A549 (cell line): ENCODE results near the gene ZBTB16. TPM values are rescaled to one million over a fixed set of nuclear protein-coding genes. Genes with fewer than 3 reads are reported as not detected.

ENCODE experiments used
- ATAC-seq, 2 experiments: fragments of 200-7000 bp in 1 of 2; fragments of >200 bp in 1 of 2; cut with Nextera tagmentation in 1 of 2; cut with Tn5 transposase in 1 of 2; 3 replicates each; pipeline versions ENCODE4 v1.8.0 to v1.9.1; 2018 to 2020; ENCODE audit warnings: mild to moderate bottlenecking in 1 of 2, moderate library complexity in 1 of 2
- CTCF ChIA-PET: fragments of 300-600 bp; sonication (Branson Sonifier 250); formaldehyde crosslinking; extraction: SDS; loops from one replicate; lab custom pipeline; 2021; ENCODE audit warnings: antibody characterized with exemption, inconsistent platforms; lab: Yijun Ruan, JAX
- POLR2A ChIA-PET: fragments of 350-600 bp; formaldehyde crosslinking; extraction: SDS; loops from one replicate; lab custom pipeline; 2021; ENCODE audit warnings: antibody characterized with exemption, inconsistent platforms; lab: Yijun Ruan, JAX
- DNase-seq, 2 experiments: peaks; one replicate each; pipeline versions ENCODE4 v3.0.0 to v3.0.0-alpha.2; 2011 to 2016; ENCODE audit warnings: low read depth in 1 of 2, low spot score in 1 of 2
- FAIRE-seq: peaks from 2 replicates; lab custom pipeline; 2011; peaks lifted over from hg19 to GRCh38; lab: Jason Lieb, UNC
- H3K27ac ChIP-seq, 2 experiments: fragments of >200 bp; sonication (Bioruptor Twin); formaldehyde crosslinking; 3 replicates each; pipeline ENCODE4 v1.5.1; 2016 to 2017
- H3K4me1 ChIP-seq: fragments of >200 bp; sonication (Bioruptor Twin); formaldehyde crosslinking; 3 replicates; pipeline ENCODE4 v1.6.1; 2016
- H3K4me2 ChIP-seq: fragments of >200 bp; sonication (Bioruptor Twin); formaldehyde crosslinking; 3 replicates; pipeline ENCODE4 v1.6.1; 2016
- H3K4me3 ChIP-seq: fragments of >200 bp; sonication (Bioruptor Twin); formaldehyde crosslinking; 3 replicates; pipeline ENCODE4 v1.5.1; 2016
- H3K9me3 ChIP-seq: fragments of >200 bp; sonication (Bioruptor Twin); formaldehyde crosslinking; 3 replicates; pipeline ENCODE4 v1.6.1; 2016
- ATOH8 ChIP-seq: fragments of 250-450 bp; sonication (Bioruptor Pico); IDR thresholded peaks from 2 replicates; pipeline ENCODE4 v1.5.0; 2020; ENCODE audit warnings: low read depth, mild to moderate bottlenecking, moderate library complexity
- CBX8 ChIP-seq: fragments of 200-600 bp; sonication (generic); IDR thresholded peaks from 2 replicates; pipeline ENCODE4 v1.6.1; 2016
- EHMT2 ChIP-seq: fragments of 200-600 bp; sonication (generic); IDR thresholded peaks from 2 replicates; pipeline ENCODE4 v1.6.1; 2016; ENCODE audit warnings: antibody characterized with exemption, low read depth, mild to moderate bottlenecking, moderate library complexity
- ESRRA ChIP-seq: fragments of 150-350 bp; IDR thresholded peaks from 2 replicates; pipeline ENCODE4 v1.6.1; 2014; ENCODE audit warnings: mild to moderate bottlenecking, low read length, borderline replicate concordance
- FOSL2 ChIP-seq, 2 experiments: fragments of 450-650 bp in 1 of 2; fragments of >200 bp in 1 of 2; sonication (Bioruptor Twin) in 1 of 2; formaldehyde crosslinking; IDR thresholded peaks; 2 replicates each; pipeline versions ENCODE4 v1.5.0 to v1.6.1; 2016 to 2020; ENCODE audit warnings: mild to moderate bottlenecking in 1 of 2, moderate library complexity in 1 of 2
- HDAC2 ChIP-seq: fragments of 200-600 bp; sonication (generic); IDR thresholded peaks from 2 replicates; pipeline ENCODE4 v1.6.1; 2016
- HOXB13 ChIP-seq: fragments of 250-450 bp; sonication (Bioruptor Pico); IDR thresholded peaks from 2 replicates; pipeline ENCODE4 v1.5.0; 2020; ENCODE audit warnings: low read depth, mild to moderate bottlenecking, moderate library complexity
- KDM5A ChIP-seq: fragments of 200-600 bp; sonication (generic); IDR thresholded peaks from 2 replicates; pipeline ENCODE4 v1.6.1; 2016; ENCODE audit warnings: antibody characterized with exemption, mild to moderate bottlenecking
- MAZ ChIP-seq: fragments of 150-350 bp; IDR thresholded peaks from 2 replicates; pipeline ENCODE4 v1.6.1; 2014; ENCODE audit warnings: antibody characterized with exemption, low read depth, low read length, borderline replicate concordance
- MYC ChIP-seq: IDR thresholded peaks from 2 replicates; pipeline ENCODE4 v1.6.1; 2012; ENCODE audit warnings: mild to moderate bottlenecking, inconsistent platforms, low read length, improper control_type of control experiment, borderline replicate concordance
- NPAS2 ChIP-seq: fragments of 250-450 bp; sonication (Bioruptor Pico); IDR thresholded peaks from 2 replicates; pipeline ENCODE4 v1.8.0; 2022; ENCODE audit warnings: mild to moderate bottlenecking, moderate library complexity, borderline replicate concordance
- PBX3 ChIP-seq: IDR thresholded peaks from 2 replicates; pipeline ENCODE4 v1.6.1; 2012
- RAD21 ChIP-seq, 2 experiments: fragments of >200 bp in 1 of 2; sonication (Bioruptor Twin) in 1 of 2; formaldehyde crosslinking in 1 of 2; IDR thresholded peaks in 1 of 2; conservative IDR thresholded peaks in 1 of 2; 2 replicates in 1 of 2; 3 replicates in 1 of 2; pipeline ENCODE4 v1.6.1; 2012 to 2018; ENCODE audit warnings: inconsistent platforms in 1 of 2
- RCOR1 ChIP-seq: fragments of 150-350 bp; IDR thresholded peaks from 2 replicates; pipeline ENCODE4 v1.6.1; 2014; ENCODE audit warnings: antibody characterized with exemption, low read length, low read depth
- REST ChIP-seq: fragments of 200-600 bp; sonication (generic); IDR thresholded peaks from 2 replicates; pipeline ENCODE4 v1.6.1; 2016; ENCODE audit warnings: antibody characterized with exemption, mild to moderate bottlenecking, moderate library complexity
- RFX5 ChIP-seq: fragments of 450-650 bp; IDR thresholded peaks from 2 replicates; pipeline ENCODE4 v1.7.1; 2014; ENCODE audit warnings: antibody characterized with exemption, mild to moderate bottlenecking, moderate library complexity
- RNF2 ChIP-seq: fragments of 200-600 bp; sonication (generic); IDR thresholded peaks from 2 replicates; pipeline ENCODE4 v1.6.1; 2016; ENCODE audit warnings: low read depth, mild to moderate bottlenecking, antibody characterized with exemption, moderate library complexity, borderline replicate concordance
- SMC3 ChIP-seq: fragments of >200 bp; sonication (Bioruptor Twin); formaldehyde crosslinking; IDR thresholded peaks from 3 replicates; pipeline ENCODE4 v1.6.1; 2018; ENCODE audit warnings: inconsistent platforms
- SREBF2 ChIP-seq: fragments of 450-650 bp; IDR thresholded peaks from 2 replicates; pipeline ENCODE4 v1.6.1; 2014; ENCODE audit warnings: mild to moderate bottlenecking, moderate library complexity
- TFCP2L1 ChIP-seq: fragments of 250-450 bp; sonication (Bioruptor Pico); IDR thresholded peaks from 2 replicates; pipeline ENCODE4 v1.5.0; 2021; ENCODE audit warnings: mild to moderate bottlenecking
- ZFP36 ChIP-seq: fragments of 450-650 bp; IDR thresholded peaks from 2 replicates; pipeline ENCODE4 v1.6.1; 2014; ENCODE audit warnings: borderline replicate concordance; ENCODE audit not compliant: partially characterized antibody
- ZSCAN20 ChIP-seq: fragments of 250-450 bp; sonication (Bioruptor Pico); IDR thresholded peaks from 2 replicates; pipeline ENCODE4 v1.8.0; 2022; ENCODE audit warnings: mild to moderate bottlenecking, moderate library complexity
- WGBS: methylation state at CpG from one replicate; pipeline ENCODE4 v1.1.6; 2017; ENCODE audit errors: missing lambda C conversion rate; 5-methylcytosine and 5-hydroxymethylcytosine counted together
- polyA plus RNA-seq, 4 experiments: library from polyadenylated mRNA; depleted of rRNA in 3 of 4; stranded (reverse); fragments of >200 nt; fragmentation: RNase III in 1 of 4; extraction: RNeasy Plus Mini Kit Qiagen cat#74134 plus additional on column Dnase treatment in 1 of 4; gene quantifications; 2 replicates in 3 of 4; 3 replicates in 1 of 4; pipeline ENCODE4 v1.2.3, GENCODE V29; 2011 to 2017
- TF ChIP-seq, protein P1 (sequence below): IDR thresholded peaks from 2 replicates; pipeline ENCODE4 v1.6.1; 2012; ENCODE audit warnings: low read depth, borderline replicate concordance
- TF ChIP-seq, protein P2 (sequence below): fragments of 150-350 bp; IDR thresholded peaks from 2 replicates; pipeline ENCODE4 v1.6.1; 2014; ENCODE audit warnings: low read depth, mild to moderate bottlenecking, low read length

ZBTB16 gene
- polyA plus RNA-seq, 2 of the 4 experiments (the other 2 are of a cell fraction): not detected

GRCh38 chr11:114054806-114055205 is 4.7 kb upstream of the ZBTB16 start:
- ChIA-PET CTCF (interaction anchor here (1.2 kb wide), 1 partner anchor 207 kb away, joined by 4 read pairs; no protein-coding TSS in a partner anchor), POLR2A (no interaction called here)
- Histone ChIP-seq H3K4me3 (no peak overlapping the region), H3K4me2 (no peak overlapping the region), H3K27ac (no peak overlapping the region), H3K4me1 (peaks cover 2% of the 10 kb centered on the region; the same call in 1 of the 3 replicates), H3K9me3 (no peaks in the 10 kb centered on the region)
- TF ChIP-seq REST (no peak), ATOH8 (CRISPR knock-in tag) (no peak), RNF2 (no peak), SREBF2 (no peak), KDM5A (no peak), ZSCAN20 (CRISPR knock-in tag) (no peak), HDAC2 (no peak), HOXB13 (CRISPR knock-in tag) (no peak), RFX5 (no peak), MAZ (no peak), RAD21 (conservative IDR thresholded peaks at IDR 0.05 in 1 of 2, IDR thresholded peaks at IDR 0.05 in 1 of 2) (no peak), EHMT2 (no peak), SMC3 (no peak), MYC (no peak), PBX3 (no peak)
- TF ChIP-seq, protein P1, sequence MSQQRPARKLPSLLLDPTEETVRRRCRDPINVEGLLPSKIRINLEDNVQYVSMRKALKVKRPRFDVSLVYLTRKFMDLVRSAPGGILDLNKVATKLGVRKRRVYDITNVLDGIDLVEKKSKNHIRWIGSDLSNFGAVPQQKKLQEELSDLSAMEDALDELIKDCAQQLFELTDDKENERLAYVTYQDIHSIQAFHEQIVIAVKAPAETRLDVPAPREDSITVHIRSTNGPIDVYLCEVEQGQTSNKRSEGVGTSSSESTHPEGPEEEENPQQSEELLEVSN: no peak
- TF ChIP-seq, protein P2, sequence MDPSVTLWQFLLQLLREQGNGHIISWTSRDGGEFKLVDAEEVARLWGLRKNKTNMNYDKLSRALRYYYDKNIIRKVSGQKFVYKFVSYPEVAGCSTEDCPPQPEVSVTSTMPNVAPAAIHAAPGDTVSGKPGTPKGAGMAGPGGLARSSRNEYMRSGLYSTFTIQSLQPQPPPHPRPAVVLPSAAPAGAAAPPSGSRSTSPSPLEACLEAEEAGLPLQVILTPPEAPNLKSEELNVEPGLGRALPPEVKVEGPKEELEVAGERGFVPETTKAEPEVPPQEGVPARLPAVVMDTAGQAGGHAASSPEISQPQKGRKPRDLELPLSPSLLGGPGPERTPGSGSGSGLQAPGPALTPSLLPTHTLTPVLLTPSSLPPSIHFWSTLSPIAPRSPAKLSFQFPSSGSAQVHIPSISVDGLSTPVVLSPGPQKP: no peak
- no peak for ATAC-seq
- 8% methylated on average over 3 of the region's 3 CpGs for WGBS
- no peak for DNase-seq
- FAIRE-seq: no peak

DNA sequence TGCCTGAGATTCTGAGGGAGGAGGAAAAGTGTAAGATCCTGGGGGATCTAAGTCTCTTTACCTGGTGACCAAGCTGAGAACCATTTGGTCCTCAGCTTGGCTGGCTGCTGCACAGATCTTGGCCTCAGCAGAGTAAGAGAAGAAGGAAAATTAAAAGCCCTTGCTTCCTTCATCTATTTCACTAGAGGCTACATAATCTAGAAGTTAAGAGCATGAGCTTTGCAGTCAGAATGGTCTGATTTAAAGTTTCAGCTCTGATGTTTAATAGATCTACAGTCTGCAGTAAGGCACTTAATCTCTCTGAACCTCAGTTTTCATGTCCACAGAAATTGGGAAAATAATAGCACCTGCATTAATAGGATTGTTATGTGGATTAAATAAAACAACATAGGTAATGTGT is 3.1 kb upstream of the ZBTB16 start:
- ChIA-PET POLR2A (no interaction called here), CTCF (interaction anchor here (0.7 kb wide), 1 partner anchor 81 kb away, joined by 3 read pairs; no protein-coding TSS in a partner anchor)
- ATAC-seq: no peak
- FAIRE-seq: no peak
- Histone ChIP-seq H3K27ac (no peak overlapping the region), H3K4me2 (no peak overlapping the region), H3K4me1 (peaks cover 8% of the 10 kb centered on the region; the same call in 1 of the 3 replicates), H3K9me3 (no peaks in the 10 kb centered on the region), H3K4me3 (no peak overlapping the region)
- TF ChIP-seq HOXB13 (CRISPR knock-in tag): no peak
- TF ChIP-seq FOSL2 (IDR thresholded peaks at IDR 0.05): no peak
- no peak for TF ChIP-seq FOSL2 (CRISPR knock-in tag; IDR thresholded peaks at IDR 0.05)
- TF ChIP-seq, protein P2: no peak
- no peak for TF ChIP-seq ZSCAN20 (CRISPR knock-in tag)
- TF ChIP-seq EHMT2: no peak
- TF ChIP-seq ZFP36: no peak
- TF ChIP-seq NPAS2 (CRISPR knock-in tag): no peak
- no peak for TF ChIP-seq ESRRA
- no peak for TF ChIP-seq TFCP2L1
- no peak for TF ChIP-seq RCOR1
- TF ChIP-seq CBX8: no peak
- TF ChIP-seq MAZ: no peak
- no peak for DNase-seq
